ENCODE measurements around the gene GPR26. TPM values are rescaled to one million over a fixed set of nuclear protein-coding genes. Genes with fewer than 3 reads are reported as not detected.

GPR26 gene
- total RNA-seq, 1 experiment from 2014 or later, result 0.07 TPM

DNA sequence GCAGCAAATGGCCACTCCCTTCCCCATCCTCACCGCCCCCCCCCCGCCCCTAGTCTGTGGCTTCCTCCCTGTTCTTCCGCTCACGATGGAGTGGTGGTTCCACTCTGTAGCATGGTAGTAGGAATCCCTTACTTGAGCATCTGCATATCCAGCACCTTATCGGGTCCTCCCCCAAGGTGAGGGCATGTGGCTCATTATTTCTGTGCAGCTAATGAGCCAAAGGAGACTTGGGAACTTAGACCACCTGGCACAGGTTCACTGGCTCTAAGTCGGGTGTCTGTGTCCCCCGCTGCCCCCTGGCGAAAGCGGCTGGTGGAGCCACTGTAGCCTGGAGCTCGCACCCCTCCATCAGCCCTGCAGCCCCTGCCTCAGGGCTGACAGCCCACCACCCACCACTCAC lies 22.8 kb upstream of the GPR26 start:
- Histone ChIP-seq H2BK12ac (ENCODE audit: insufficient read length, low read depth, low read length) (no peak overlapping the region), H3K14ac (ENCODE audit: insufficient read depth, low read length) (no peak overlapping the region), H2BK20ac (ENCODE audit: low read depth, low read length, poor library complexity, severe bottlenecking) (no peak overlapping the region), H2BK120ac (ENCODE audit: low read depth, low read length, poor library complexity, severe bottlenecking) (no peak overlapping the region), H3K56ac (ENCODE audit: insufficient read length, low read depth, low read length) (no peak overlapping the region), H3K9ac (ENCODE audit: extremely low read depth, insufficient read length, low read length) (no peak overlapping the region), H2AFZ (ENCODE audit: low read length) (no peak overlapping the region), H2BK15ac (ENCODE audit: low read depth, low read length) (no peak overlapping the region), H3K23me2 (ENCODE audit: insufficient read length, low read depth, low read length, poor library complexity, severe bottlenecking) (no peaks in the 10 kb centered on the region), H3K79me1 (ENCODE audit: insufficient read depth, low read depth, low read length, poor library complexity, severe bottlenecking) (no peaks in the 10 kb centered on the region), H2BK5ac (ENCODE audit: insufficient read length, low read length) (no peak overlapping the region), H3K27ac (ENCODE audit: insufficient read length, low read depth, low read length) (no peak overlapping the region), H3K79me2 (ENCODE audit: insufficient read depth, low read length) (no peaks in the 10 kb centered on the region), H3K4me2 (ENCODE audit: insufficient read depth, insufficient read length, low read length) (no peak overlapping the region), H4K91ac (ENCODE audit: insufficient read length, low read depth, low read length) (no peak overlapping the region), H2AK5ac (ENCODE audit: insufficient read length, low read length) (no peak overlapping the region), H3K27me3 (ENCODE audit: insufficient read depth, low read length) (no peaks in the 10 kb centered on the region), H3K4me1 (ENCODE audit: insufficient read depth, low read length) (peaks cover 17% of the 10 kb centered on the region), H3K9me3 (ENCODE audit: control insufficient read depth, low read depth, low read length) (no peaks in the 10 kb centered on the region), H3K18ac (ENCODE audit: insufficient read length, low read depth, low read length) (no peak overlapping the region), H3T11ph (ENCODE audit: low read length) (no peak overlapping the region), H3K4ac (ENCODE audit: low read depth, low read length) (no peak overlapping the region), H4K20me1 (ENCODE audit: control insufficient read depth, insufficient read depth, insufficient read length) (no peaks in the 10 kb centered on the region), H4K8ac (replicated peaks; ENCODE audit: insufficient read length, low read depth, low read length) (no peak overlapping the region), H4K5ac (ENCODE audit: insufficient read length, low read depth, low read length) (no peak overlapping the region), H3K23ac (ENCODE audit: insufficient read length, low read depth, low read length) (no peak overlapping the region)
- peak; percentile 57 for DNase-seq
- H3K27me3 Mint-ChIP-seq (ENCODE audit: low read depth), result peaks cover 5% of the 10 kb centered on the region
- peaks cover 36 to 42% of the 10 kb centered on the region in 2 experiments for H3K4me1 Mint-ChIP-seq
- WGBS (ENCODE audit: extremely low coverage, insufficient read length, low lambda C conversion rate), result no CpG with 5 or more reads among the region's 10 CpGs
- no peak overlapping the region for H3K4me3 Mint-ChIP-seq
- TF ChIP-seq, protein P1, sequence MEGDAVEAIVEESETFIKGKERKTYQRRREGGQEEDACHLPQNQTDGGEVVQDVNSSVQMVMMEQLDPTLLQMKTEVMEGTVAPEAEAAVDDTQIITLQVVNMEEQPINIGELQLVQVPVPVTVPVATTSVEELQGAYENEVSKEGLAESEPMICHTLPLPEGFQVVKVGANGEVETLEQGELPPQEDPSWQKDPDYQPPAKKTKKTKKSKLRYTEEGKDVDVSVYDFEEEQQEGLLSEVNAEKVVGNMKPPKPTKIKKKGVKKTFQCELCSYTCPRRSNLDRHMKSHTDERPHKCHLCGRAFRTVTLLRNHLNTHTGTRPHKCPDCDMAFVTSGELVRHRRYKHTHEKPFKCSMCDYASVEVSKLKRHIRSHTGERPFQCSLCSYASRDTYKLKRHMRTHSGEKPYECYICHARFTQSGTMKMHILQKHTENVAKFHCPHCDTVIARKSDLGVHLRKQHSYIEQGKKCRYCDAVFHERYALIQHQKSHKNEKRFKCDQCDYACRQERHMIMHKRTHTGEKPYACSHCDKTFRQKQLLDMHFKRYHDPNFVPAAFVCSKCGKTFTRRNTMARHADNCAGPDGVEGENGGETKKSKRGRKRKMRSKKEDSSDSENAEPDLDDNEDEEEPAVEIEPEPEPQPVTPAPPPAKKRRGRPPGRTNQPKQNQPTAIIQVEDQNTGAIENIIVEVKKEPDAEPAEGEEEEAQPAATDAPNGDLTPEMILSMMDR (conservative IDR thresholded peaks at IDR 0.05), result peak; percentile 52
- no peaks in the 10 kb centered on the region for H3K36me3 Mint-ChIP-seq (ENCODE audit: insufficient read depth in 1 of 3, low read depth in 3 of 3)
- H3K27ac Mint-ChIP-seq, result no peak overlapping the region
- no peaks in the 10 kb centered on the region; a peak in 1 of 5 replicates for H3K9me3 Mint-ChIP-seq

Data from H9 (cell line).